ENCODE data around the gene CGREF1.
"Not testable (repeated sequence)": the region's sequence is repeated elsewhere in the genome, so short reads cannot be mapped to it uniquely, and the experiment has no call there.

Gene CGREF1

GRCh38 chr2:27076323-27076722 lies 42.6 kb downstream of the CGREF1 start:
- in situ Hi-C loops (cut with MboI; ENCODE audit: low sequenced_read_pairs): no loop called here

GRCh38 chr2:27075566-27075871 lies 43.4 kb downstream of the CGREF1 start:
- in situ Hi-C loops (cut with MboI; ENCODE audit: low sequenced_read_pairs): not testable (repeated sequence)

- in situ Hi-C loops (cut with MboI; ENCODE audit: low sequenced_read_pairs): no loop called here
Observed at GRCh38 chr2:27074738-27075565, 44.0 kb downstream of the CGREF1 start.

GRCh38 chr2:27073782-27074181 lies 45.1 kb downstream of the CGREF1 start:
- in situ Hi-C loops (cut with MboI; ENCODE audit: low sequenced_read_pairs): no loop called here

- in situ Hi-C loops (cut with MboI; ENCODE audit: low sequenced_read_pairs): no loop called here
Observed at GRCh38 chr2:27072920-27073319, 46.0 kb downstream of the CGREF1 start.

- in situ Hi-C loops (cut with MboI; ENCODE audit: low sequenced_read_pairs): no loop called here
Observed at GRCh38 chr2:27071990-27072830, 46.7 kb downstream of the CGREF1 start.

GRCh38 chr2:27071277-27071989 lies 47.5 kb downstream of the CGREF1 start, which contains the start of gene OST4:
OST4 (minus strand) TSS chr2:27071654.
- in situ Hi-C loops (cut with MboI; ENCODE audit: low sequenced_read_pairs): no loop called here

- in situ Hi-C loops (cut with MboI; ENCODE audit: low sequenced_read_pairs): no loop called here
Observed at GRCh38 chr2:27070653-27071276, 48.2 kb downstream of the CGREF1 start.

GRCh38 chr2:27069961-27070618 lies 48.8 kb downstream of the CGREF1 start:
- in situ Hi-C loops (cut with MboI; ENCODE audit: low sequenced_read_pairs): no loop called here

GRCh38 chr2:27069436-27069835 lies 49.5 kb downstream of the CGREF1 start:
- in situ Hi-C loops (cut with MboI; ENCODE audit: low sequenced_read_pairs): no loop called here

GRCh38 chr2:27067385-27067784 lies 51.5 kb downstream of the CGREF1 start:
- in situ Hi-C loops (cut with MboI; ENCODE audit: low sequenced_read_pairs): no loop called here

- in situ Hi-C loops (cut with MboI; ENCODE audit: low sequenced_read_pairs): no loop called here
Observed at GRCh38 chr2:27065128-27065527, 53.8 kb downstream of the CGREF1 start.

- in situ Hi-C loops (cut with MboI; ENCODE audit: low sequenced_read_pairs): no loop called here
Observed at GRCh38 chr2:27060323-27060722, 58.6 kb downstream of the CGREF1 start.

GRCh38 chr2:27059141-27059820 lies 59.6 kb downstream of the CGREF1 start:
- in situ Hi-C loops (cut with MboI; ENCODE audit: low sequenced_read_pairs): no loop called here

GRCh38 chr2:27058210-27058609 lies 60.7 kb downstream of the CGREF1 start:
- in situ Hi-C loops (cut with MboI; ENCODE audit: low sequenced_read_pairs): no loop called here

GRCh38 chr2:27057184-27057583 lies 61.7 kb downstream of the CGREF1 start:
- in situ Hi-C loops (cut with MboI; ENCODE audit: low sequenced_read_pairs): no loop called here

GRCh38 chr2:27054721-27055120 lies 64.2 kb downstream of the CGREF1 start:
- in situ Hi-C loops (cut with MboI; ENCODE audit: low sequenced_read_pairs): no loop called here

- in situ Hi-C loops (cut with MboI; ENCODE audit: low sequenced_read_pairs): no loop called here
Observed at GRCh38 chr2:27053776-27054175, 65.2 kb downstream of the CGREF1 start.

GRCh38 chr2:27053321-27053720 lies 65.6 kb downstream of the CGREF1 start:
- in situ Hi-C loops (cut with MboI; ENCODE audit: low sequenced_read_pairs): no loop called here

Measured in hTERT RPE-1 (cell line).